Measurements from ENCODE around the gene CCDC181.

Gene CCDC181

GRCh38 chr1:169460191-169460833 is 33.0 kb upstream of the CCDC181 start:
- no peaks in the 10 kb centered on the region for H3K9me3 ChIP-seq (ENCODE audit: severe bottlenecking)
- H3K27me3 ChIP-seq (ENCODE audit: insufficient read depth, low read depth, severe bottlenecking), result no peaks in the 10 kb centered on the region
- no peak overlapping the region for H3K4me3 ChIP-seq (ENCODE audit: low read depth, low read length)
- H3K27ac ChIP-seq, result no peak overlapping the region
- TF ChIP-seq, protein P1, sequence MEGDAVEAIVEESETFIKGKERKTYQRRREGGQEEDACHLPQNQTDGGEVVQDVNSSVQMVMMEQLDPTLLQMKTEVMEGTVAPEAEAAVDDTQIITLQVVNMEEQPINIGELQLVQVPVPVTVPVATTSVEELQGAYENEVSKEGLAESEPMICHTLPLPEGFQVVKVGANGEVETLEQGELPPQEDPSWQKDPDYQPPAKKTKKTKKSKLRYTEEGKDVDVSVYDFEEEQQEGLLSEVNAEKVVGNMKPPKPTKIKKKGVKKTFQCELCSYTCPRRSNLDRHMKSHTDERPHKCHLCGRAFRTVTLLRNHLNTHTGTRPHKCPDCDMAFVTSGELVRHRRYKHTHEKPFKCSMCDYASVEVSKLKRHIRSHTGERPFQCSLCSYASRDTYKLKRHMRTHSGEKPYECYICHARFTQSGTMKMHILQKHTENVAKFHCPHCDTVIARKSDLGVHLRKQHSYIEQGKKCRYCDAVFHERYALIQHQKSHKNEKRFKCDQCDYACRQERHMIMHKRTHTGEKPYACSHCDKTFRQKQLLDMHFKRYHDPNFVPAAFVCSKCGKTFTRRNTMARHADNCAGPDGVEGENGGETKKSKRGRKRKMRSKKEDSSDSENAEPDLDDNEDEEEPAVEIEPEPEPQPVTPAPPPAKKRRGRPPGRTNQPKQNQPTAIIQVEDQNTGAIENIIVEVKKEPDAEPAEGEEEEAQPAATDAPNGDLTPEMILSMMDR (IDR thresholded peaks at IDR 0.05; ENCODE audit: low read depth, low read length), result no peak
- H3K36me3 ChIP-seq, result no peaks in the 10 kb centered on the region
- no peak for DNase-seq

DNA sequence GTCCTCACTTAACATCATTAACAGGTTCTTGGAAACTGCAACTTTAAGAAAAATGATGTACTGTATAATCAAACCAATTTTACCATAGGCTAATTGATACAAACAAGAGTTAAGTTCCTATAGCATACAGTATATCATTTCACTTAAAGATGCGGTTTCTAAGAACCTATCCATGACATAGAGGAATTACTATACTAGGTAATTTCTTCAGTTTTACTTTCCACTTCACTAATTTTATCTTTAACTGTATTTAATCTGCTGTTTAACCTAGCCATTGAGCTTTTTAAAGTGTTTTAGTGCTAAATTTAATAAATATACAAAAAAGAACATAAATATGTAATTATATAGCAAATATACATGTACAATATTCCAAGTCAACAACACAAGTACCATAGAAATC is 30.2 kb upstream of the CCDC181 start:
- Histone ChIP-seq H3K27ac (no peak overlapping the region), H3K4me3 (ENCODE audit: low read depth, low read length) (no peak overlapping the region), H3K36me3 (no peaks in the 10 kb centered on the region), H3K27me3 (ENCODE audit: insufficient read depth, low read depth, severe bottlenecking) (no peaks in the 10 kb centered on the region), H3K9me3 (ENCODE audit: severe bottlenecking) (no peaks in the 10 kb centered on the region)
- DNase-seq, result no peak
- TF ChIP-seq, protein P1 (IDR thresholded peaks at IDR 0.05; ENCODE audit: low read depth, low read length), result no peak

DNA sequence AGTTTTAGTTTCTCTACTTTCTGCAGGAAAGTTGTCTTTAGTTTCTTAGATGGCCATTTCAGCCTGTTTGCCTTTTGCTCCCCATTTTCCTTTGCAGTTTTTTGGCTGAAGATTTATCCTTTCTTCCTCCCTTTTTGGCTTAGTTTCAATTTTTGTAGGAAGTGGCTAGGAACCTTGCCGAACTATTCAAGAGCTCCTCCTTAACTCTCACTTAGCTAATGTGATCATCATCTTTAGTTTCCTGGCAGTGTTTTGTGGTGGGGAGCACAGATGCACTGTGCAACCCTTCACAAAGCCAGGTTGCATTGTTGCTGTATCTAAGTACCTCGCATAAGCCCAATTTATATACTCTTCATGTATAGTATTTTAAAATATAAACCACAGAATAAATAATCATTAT is 28.8 kb upstream of the CCDC181 start:
- H3K27ac ChIP-seq, result no peak overlapping the region
- no peaks in the 10 kb centered on the region for H3K27me3 ChIP-seq (ENCODE audit: insufficient read depth, low read depth, severe bottlenecking)
- DNase-seq, result no peak
- H3K36me3 ChIP-seq, result no peaks in the 10 kb centered on the region
- H3K9me3 ChIP-seq (ENCODE audit: severe bottlenecking), result no peaks in the 10 kb centered on the region
- no peak overlapping the region for H3K4me3 ChIP-seq (ENCODE audit: low read depth, low read length)
- TF ChIP-seq, protein P1 (IDR thresholded peaks at IDR 0.05; ENCODE audit: low read depth, low read length), result no peak

DNA sequence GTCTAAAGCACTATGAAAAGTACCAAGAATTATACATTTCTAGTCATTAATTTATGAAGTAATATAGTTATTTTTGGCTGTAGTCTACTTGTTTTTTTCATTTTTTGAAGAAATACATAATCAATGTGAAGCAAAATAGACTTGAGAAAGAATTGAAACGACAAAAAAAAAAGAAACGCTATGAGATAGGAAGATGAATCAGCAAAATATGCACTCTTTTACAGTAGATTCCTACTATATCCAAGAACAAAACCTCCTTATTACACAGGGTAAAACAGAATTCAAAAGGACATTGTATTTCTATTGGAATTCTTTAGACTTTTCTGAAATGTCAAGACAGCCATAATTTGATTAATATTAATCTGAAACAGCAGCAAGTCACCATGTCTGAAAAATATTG is 25.6 kb upstream of the CCDC181 start:
- Histone ChIP-seq H3K36me3 (no peaks in the 10 kb centered on the region), H3K4me3 (ENCODE audit: low read depth, low read length) (no peak overlapping the region), H3K9me3 (ENCODE audit: severe bottlenecking) (no peaks in the 10 kb centered on the region), H3K27me3 (ENCODE audit: insufficient read depth, low read depth, severe bottlenecking) (no peaks in the 10 kb centered on the region), H3K27ac (no peak overlapping the region)
- DNase-seq, result no peak
- TF ChIP-seq, protein P1 (IDR thresholded peaks at IDR 0.05; ENCODE audit: low read depth, low read length), result no peak

DNA sequence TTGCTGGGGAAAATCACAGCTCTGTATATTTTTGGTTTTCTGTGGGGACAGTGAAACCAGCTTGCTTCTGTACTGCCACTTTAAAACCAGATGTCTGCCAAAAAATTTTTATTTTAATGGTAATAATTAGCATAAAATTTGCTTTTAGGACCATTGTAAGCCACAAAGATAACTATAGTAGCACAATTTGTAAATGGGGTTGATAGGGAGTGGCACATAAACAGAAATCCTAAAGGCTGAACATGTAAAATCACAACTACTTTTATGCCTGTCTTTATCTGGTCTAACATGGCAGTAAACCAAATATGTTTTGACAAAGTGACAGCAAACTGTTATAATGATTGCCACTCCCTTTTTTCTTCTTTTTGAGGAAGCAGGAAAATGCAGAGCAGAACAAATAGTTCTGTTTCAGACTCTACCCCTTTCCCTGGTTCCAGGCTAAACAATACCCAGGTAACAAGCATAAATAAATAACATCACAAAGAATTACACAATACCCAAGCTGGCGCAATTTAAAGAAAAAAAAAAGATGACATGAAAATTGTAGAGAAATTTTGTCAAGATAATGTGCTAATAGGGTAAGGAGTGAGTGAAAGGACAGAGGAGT is 24.0 kb upstream of the CCDC181 start:
- TF ChIP-seq, protein P1 (IDR thresholded peaks at IDR 0.05; ENCODE audit: low read depth, low read length), result no peak
- Histone ChIP-seq H3K27me3 (ENCODE audit: insufficient read depth, low read depth, severe bottlenecking) (no peaks in the 10 kb centered on the region), H3K27ac (no peak overlapping the region), H3K36me3 (no peaks in the 10 kb centered on the region), H3K4me3 (ENCODE audit: low read depth, low read length) (no peak overlapping the region), H3K9me3 (ENCODE audit: severe bottlenecking) (no peaks in the 10 kb centered on the region)
- no peak for DNase-seq

- H3K36me3 ChIP-seq, result no peaks in the 10 kb centered on the region
- H3K4me3 ChIP-seq (ENCODE audit: low read depth, low read length), result no peak overlapping the region
- DNase-seq, result no peak
- TF ChIP-seq, protein P1 (IDR thresholded peaks at IDR 0.05; ENCODE audit: low read depth, low read length), result no peak
- no peaks in the 10 kb centered on the region for H3K27me3 ChIP-seq (ENCODE audit: insufficient read depth, low read depth, severe bottlenecking)
- no peak overlapping the region for H3K27ac ChIP-seq
- H3K9me3 ChIP-seq (ENCODE audit: severe bottlenecking), result no peaks in the 10 kb centered on the region
These were observed 16.6 kb upstream of the CCDC181 start for GRCh38 chr1:169443923-169444322.
